HEK293T (cell line): ENCODE data around the gene LRRC3C.

Source experiments
- CTCF ChIA-PET: fragments of 350-600 bp; formaldehyde crosslinking; extraction: SDS; loops from one replicate; lab custom pipeline; 2021; ENCODE audit warnings: antibody characterized with exemption, inconsistent platforms; lab: Yijun Ruan, JAX
- POLR2A ChIA-PET: fragments of 350-600 bp; formaldehyde crosslinking; extraction: SDS; loops from one replicate; lab custom pipeline; 2020; ENCODE audit warnings: antibody characterized with exemption, inconsistent platforms; lab: Yijun Ruan, JAX
- DNase-seq: peaks from one replicate; pipeline ENCODE4 v3.0.0; 2012; ENCODE audit warnings: mixed read lengths; ENCODE audit errors: extremely low spot score
- ARNT ChIP-seq: fragments of 450-650 bp; IDR thresholded peaks from 2 replicates; pipeline ENCODE4 v1.6.1; 2017; ENCODE audit warnings: mild to moderate bottlenecking
- BHLHE40 ChIP-seq: fragments of 450-650 bp; IDR thresholded peaks from 2 replicates; pipeline ENCODE4 v1.6.1; 2016; ENCODE audit warnings: mild to moderate bottlenecking, moderate library complexity, borderline replicate concordance
- CTBP1 ChIP-seq: fragments of 450-650 bp; IDR thresholded peaks from 2 replicates; pipeline ENCODE4 v1.6.1; 2016; ENCODE audit warnings: borderline replicate concordance
- ELF4 ChIP-seq: fragments of 450-650 bp; IDR thresholded peaks from 2 replicates; pipeline ENCODE4 v1.6.1; 2017; ENCODE audit warnings: antibody characterized with exemption
- FOXA1 ChIP-seq: fragments of 450-650 bp; IDR thresholded peaks from 2 replicates; pipeline ENCODE4 v1.6.1; 2016; ENCODE audit warnings: mild to moderate bottlenecking
- FOXK2 ChIP-seq: fragments of 450-650 bp; IDR thresholded peaks from 2 replicates; pipeline ENCODE4 v1.6.1; 2016; ENCODE audit warnings: mild to moderate bottlenecking
- FOXM1 ChIP-seq: fragments of 450-650 bp; IDR thresholded peaks from 2 replicates; pipeline ENCODE4 v1.6.1; 2017; ENCODE audit warnings: mild to moderate bottlenecking, borderline replicate concordance
- HDGF ChIP-seq: fragments of 450-650 bp; IDR thresholded peaks from 2 replicates; pipeline ENCODE4 v1.6.1; 2017; ENCODE audit warnings: antibody characterized with exemption, borderline replicate concordance
- L3MBTL2 ChIP-seq: fragments of 450-650 bp; conservative IDR thresholded peaks from 2 replicates; pipeline ENCODE4 v1.6.1; 2016; ENCODE audit warnings: mild to moderate bottlenecking
- LEF1 ChIP-seq: fragments of 450-650 bp; IDR thresholded peaks from 2 replicates; pipeline ENCODE4 v1.6.1; 2017; ENCODE audit warnings: mild to moderate bottlenecking, borderline replicate concordance
- NFRKB ChIP-seq: fragments of 450-650 bp; IDR thresholded peaks from 2 replicates; pipeline ENCODE4 v1.6.1; 2016; ENCODE audit warnings: mild to moderate bottlenecking, moderate library complexity
- SP1 ChIP-seq: fragments of 450-650 bp; IDR thresholded peaks from 2 replicates; pipeline ENCODE4 v1.6.1; 2017
- SUZ12 ChIP-seq: fragments of 450-650 bp; IDR thresholded peaks from 2 replicates; pipeline ENCODE4 v1.6.1; 2016; ENCODE audit warnings: mild to moderate bottlenecking
- TARDBP ChIP-seq: fragments of 450-650 bp; IDR thresholded peaks from 2 replicates; pipeline ENCODE4 v1.6.1; 2016
- ZNF384 ChIP-seq: fragments of 450-650 bp; IDR thresholded peaks from 2 replicates; pipeline ENCODE4 v1.6.1; 2016
- TF ChIP-seq, protein P1 (sequence below): fragments of 450-650 bp; IDR thresholded peaks from 2 replicates; pipeline ENCODE4 v1.6.1; 2016

Gene LRRC3C

DNA sequence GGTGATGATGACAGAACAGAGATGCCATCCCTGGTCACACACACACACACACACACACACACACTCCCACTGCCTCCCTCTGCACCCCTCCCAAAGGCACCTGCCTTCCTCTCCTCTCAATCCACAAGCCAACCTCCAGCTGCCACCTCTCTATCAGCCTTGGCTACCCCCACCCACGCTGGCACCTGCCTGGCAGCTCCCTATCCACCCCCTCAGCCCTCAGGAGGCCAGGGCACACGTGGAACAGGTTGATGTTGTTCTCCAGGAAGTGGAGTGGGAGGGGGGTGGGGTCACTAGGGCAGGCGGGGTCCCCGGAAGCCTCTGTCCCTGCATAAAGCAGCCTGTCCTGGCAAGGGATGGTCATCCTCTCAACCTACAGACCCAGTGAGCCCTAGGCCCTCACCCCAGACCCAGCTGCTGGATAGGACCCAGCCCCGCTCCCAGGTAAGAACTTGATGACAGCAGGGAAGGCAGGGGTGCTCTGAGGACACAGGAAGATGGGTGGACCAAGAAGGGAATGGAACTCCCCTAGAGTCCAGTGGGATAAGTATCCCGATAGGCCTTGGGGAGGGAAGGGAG, 35.2 kb downstream of the LRRC3C start, which contains the start of gene GSDMA:
GSDMA (plus strand) TSS at position 363 of the 579 bp plus-strand sequence. CDS start 2,684 bp downstream, outside the sequence.
- DNase-seq: no peak
- POLR2A ChIA-PET: no interaction called here
- TF ChIP-seq FOXA1 (no peak), FOXM1 (no peak), ARNT (no peak), SP1 (no peak), NFRKB (no peak), L3MBTL2 (no peak), SUZ12 (no peak), HDGF (no peak), LEF1 (no peak), BHLHE40 (no peak), CTBP1 (no peak), FOXK2 (no peak), ZNF384 (no peak)
- CTCF ChIA-PET: interaction anchor here (0.6 kb wide), 1 partner anchor 654 kb away, joined by 4 read pairs; no protein-coding TSS in a partner anchor

DNA sequence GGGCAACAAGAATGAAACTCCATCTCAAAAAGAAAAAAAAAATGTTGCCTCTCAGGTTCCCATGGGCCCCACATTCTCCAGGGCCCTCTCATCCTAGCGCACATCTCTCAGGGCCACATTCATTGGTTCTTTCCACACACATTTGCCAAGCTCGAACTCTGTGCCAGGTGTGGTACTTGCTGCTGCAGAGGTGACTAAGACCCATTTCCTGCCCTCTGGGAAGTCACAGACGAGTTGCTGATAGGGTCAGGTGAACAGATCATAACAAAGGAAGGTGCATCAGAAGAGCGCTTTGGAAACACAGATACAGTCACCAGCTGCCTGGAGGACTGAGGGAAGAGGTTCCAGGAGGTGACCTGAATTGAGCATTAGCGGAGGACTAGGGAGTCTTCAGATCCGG, 36.3 kb downstream of the LRRC3C start:
- no peak for DNase-seq
- POLR2A ChIA-PET: no interaction called here
- TF ChIP-seq SP1 (no peak), FOXM1 (no peak), NFRKB (no peak), CTBP1 (no peak), TARDBP (no peak), ARNT (no peak), L3MBTL2 (no peak), FOXK2 (no peak), FOXA1 (no peak), BHLHE40 (no peak)
- CTCF ChIA-PET: interaction anchor here (0.7 kb wide), 1 partner anchor 12 kb away, joined by 3 read pairs; no protein-coding TSS in a partner anchor

DNA sequence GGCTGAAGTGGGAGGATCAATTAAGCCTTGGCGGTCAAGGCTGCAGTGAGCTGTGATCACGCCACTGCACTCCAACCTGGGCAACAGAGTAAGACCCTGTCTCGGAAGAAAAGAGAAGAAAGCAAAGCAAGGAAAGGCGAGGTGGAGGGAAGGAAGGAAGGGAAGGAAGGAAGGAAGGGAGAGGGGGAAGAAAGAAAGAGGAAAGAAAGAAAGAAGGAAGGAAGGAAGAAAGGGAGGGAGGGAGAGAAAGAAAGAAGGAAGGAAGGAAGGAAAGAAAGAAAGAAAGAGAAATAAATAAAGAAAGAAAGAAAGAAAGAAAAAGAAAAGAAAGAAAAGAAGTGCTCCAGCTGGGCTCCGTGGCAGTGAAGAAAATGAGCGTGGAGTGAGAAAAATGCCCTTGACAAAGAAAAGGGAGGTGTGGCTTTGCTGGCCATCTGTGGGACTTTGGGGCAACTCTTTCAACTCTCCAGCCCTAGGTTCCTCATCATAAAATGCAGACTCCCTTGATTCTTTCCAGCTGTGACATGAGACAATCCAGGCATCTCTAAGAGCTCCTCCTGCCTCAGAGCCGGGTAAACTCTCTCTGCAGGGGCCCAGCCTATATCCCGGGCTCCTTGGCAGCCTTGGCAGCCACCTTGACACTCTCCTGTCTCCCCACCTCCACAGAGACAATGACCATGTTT, 37.6 kb downstream of the LRRC3C start:
- ChIA-PET CTCF (no interaction called here), POLR2A (interaction anchor here (1.2 to 1.4 kb wide), 2 partner anchors 14 to 15 kb away, joined by 3 read pairs; partner anchors contain the start of gene PSMD3)
- no peak for TF ChIP-seq CTBP1
- TF ChIP-seq LEF1: no peak
- TF ChIP-seq ARNT: no peak
- no peak for TF ChIP-seq FOXK2
- TF ChIP-seq ZNF384: no peak
- no peak for TF ChIP-seq BHLHE40
- no peak for TF ChIP-seq FOXM1
- no peak for TF ChIP-seq NFRKB
- no peak for TF ChIP-seq FOXA1
- TF ChIP-seq, protein P1, sequence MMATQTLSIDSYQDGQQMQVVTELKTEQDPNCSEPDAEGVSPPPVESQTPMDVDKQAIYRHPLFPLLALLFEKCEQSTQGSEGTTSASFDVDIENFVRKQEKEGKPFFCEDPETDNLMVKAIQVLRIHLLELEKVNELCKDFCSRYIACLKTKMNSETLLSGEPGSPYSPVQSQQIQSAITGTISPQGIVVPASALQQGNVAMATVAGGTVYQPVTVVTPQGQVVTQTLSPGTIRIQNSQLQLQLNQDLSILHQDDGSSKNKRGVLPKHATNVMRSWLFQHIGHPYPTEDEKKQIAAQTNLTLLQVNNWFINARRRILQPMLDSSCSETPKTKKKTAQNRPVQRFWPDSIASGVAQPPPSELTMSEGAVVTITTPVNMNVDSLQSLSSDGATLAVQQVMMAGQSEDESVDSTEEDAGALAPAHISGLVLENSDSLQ: no peak
- TF ChIP-seq L3MBTL2: no peak
- no peak for TF ChIP-seq HDGF
- TF ChIP-seq ELF4: no peak
- TF ChIP-seq TARDBP: no peak
- no peak for TF ChIP-seq SP1
- no peak for TF ChIP-seq SUZ12
- no peak for DNase-seq

DNA sequence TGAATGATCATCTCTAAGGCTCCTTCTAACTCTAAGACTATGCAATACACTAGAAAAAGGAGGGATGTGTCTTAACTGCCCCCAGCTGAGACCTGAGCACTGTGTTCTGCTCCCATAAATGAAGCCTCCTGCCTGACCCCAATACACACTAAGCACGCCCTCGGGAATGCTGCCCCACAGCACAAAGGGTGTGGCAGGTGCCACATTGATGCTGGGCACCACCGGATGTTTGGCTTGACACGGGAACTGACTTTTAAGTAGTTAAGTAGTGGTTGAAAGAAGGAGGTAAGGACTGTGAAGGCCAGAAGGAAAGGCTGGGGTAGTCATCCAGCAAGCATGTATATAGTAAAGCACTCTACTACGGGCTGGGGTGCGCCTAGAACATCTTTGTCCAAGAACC, 39.2 kb downstream of the LRRC3C start:
- POLR2A ChIA-PET: no interaction called here

DNA sequence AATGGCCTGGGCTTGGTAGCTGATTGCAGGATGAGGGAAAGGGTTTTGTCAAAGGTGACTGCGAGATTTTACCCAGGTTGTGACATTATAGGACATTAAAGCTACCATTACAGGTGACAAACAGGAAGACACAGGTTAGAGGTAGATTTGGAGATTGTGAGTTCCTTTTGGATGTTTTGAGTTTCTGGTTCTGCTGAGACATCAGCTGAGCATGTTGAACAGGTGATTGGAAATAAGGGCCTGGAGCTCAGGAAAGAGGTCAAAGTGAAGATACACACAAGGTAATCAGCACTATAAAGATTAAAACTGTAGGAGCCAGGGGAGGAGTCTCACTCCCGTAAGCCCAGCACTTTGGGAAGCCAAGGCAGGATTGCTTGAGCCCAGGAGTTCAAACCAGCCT, 41.2 kb downstream of the LRRC3C start:
- POLR2A ChIA-PET: interaction anchor here (1.2 to 1.5 kb wide), 2 partner anchors 10 to 15 kb away, joined by 3 read pairs; no protein-coding TSS in a partner anchor
- CTCF ChIA-PET: interaction anchor here (1.6 kb wide), 1 partner anchor 9 kb away, joined by 6 read pairs; no protein-coding TSS in a partner anchor
- TF ChIP-seq ZNF384 (no peak), SP1 (no peak), L3MBTL2 (no peak), BHLHE40 (no peak), ELF4 (no peak), FOXA1 (no peak), TARDBP (no peak), ARNT (no peak), FOXK2 (no peak), LEF1 (no peak)
- DNase-seq: no peak

More for the DNA sequence above, 39.2 kb downstream of the LRRC3C start:
- CTCF ChIA-PET: no interaction called here
- TF ChIP-seq L3MBTL2 (no peak), ARNT (no peak), FOXM1 (no peak), ZNF384 (no peak), TARDBP (no peak), NFRKB (no peak), FOXA1 (no peak), CTBP1 (no peak), ELF4 (no peak), SUZ12 (no peak), SP1 (no peak), BHLHE40 (no peak), HDGF (no peak)
- TF ChIP-seq, protein P1: no peak
- no peak for DNase-seq

DNA sequence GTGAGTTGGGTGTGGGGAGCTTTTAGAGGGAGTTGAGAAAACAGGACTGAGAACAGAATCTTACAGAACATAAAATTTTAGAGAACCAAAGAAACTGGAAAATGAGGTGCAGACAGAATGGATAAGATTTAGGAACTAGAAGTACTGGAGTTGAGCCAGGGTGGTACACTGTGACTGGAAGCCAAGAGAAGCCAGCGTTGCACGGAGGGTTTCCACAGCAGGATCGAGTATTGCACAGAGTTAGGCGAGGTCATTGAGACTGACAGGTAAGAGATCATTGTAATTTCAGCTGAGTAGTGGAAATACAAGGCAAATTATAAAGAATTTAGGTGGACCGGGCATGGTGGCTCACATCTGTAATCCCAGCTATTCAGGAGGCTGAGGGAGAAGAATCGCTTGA, 41.8 kb downstream of the LRRC3C start:
- ChIA-PET CTCF (interaction anchor here (0.6 to 1.6 kb wide), 2 partner anchors 10 to 120 kb away, joined by 5 to 6 read pairs; no protein-coding TSS in a partner anchor), POLR2A (interaction anchor here (1.5 kb wide), 1 partner anchor 16 kb away, joined by 3 read pairs; no protein-coding TSS in a partner anchor)
- TF ChIP-seq CTBP1: no peak
- no peak for DNase-seq
